ENCODE measurements around the gene MASP2.
"Not testable (repeated sequence)": the region's sequence is repeated elsewhere in the genome, so short reads cannot be mapped to it uniquely, and the experiment has no call there.

The MASP2 gene

GRCh38 chr1:11024874-11025203 is 22.2 kb downstream of the MASP2 start:
- H3K4me3 ChIP-seq (ENCODE audit: low read depth, low read length), result no peak overlapping the region
- no peak for TF ChIP-seq POLR2A (IDR thresholded peaks at IDR 0.05; ENCODE audit: extremely low read depth, insufficient read length)
- TF ChIP-seq, protein P1, sequence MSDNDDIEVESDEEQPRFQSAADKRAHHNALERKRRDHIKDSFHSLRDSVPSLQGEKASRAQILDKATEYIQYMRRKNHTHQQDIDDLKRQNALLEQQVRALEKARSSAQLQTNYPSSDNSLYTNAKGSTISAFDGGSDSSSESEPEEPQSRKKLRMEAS (IDR thresholded peaks at IDR 0.05; ENCODE audit: low read depth, low read length), result no peak
- TF ChIP-seq CTCF (IDR thresholded peaks at IDR 0.05; ENCODE audit: low read depth, low read length), result no peak
- no peak for TF ChIP-seq MYC (IDR thresholded peaks at IDR 0.05; ENCODE audit: low read depth, low read length)
- DNase-seq (ENCODE audit: low read depth), result no peak

GRCh38 chr1:11024154-11024873 is 22.7 kb downstream of the MASP2 start:
- DNase-seq (ENCODE audit: low read depth), result no peak
- no peak for TF ChIP-seq CTCF (IDR thresholded peaks at IDR 0.05; ENCODE audit: low read depth, low read length)
- no peak overlapping the region for H3K4me3 ChIP-seq (ENCODE audit: low read depth, low read length)

GRCh38 chr1:11023201-11023600 is 23.8 kb downstream of the MASP2 start:
- DNase-seq (ENCODE audit: low read depth), result no peak
- TF ChIP-seq CTCF (IDR thresholded peaks at IDR 0.05; ENCODE audit: low read depth, low read length), result no peak
- TF ChIP-seq MYC (IDR thresholded peaks at IDR 0.05; ENCODE audit: low read depth, low read length), result no peak
- TF ChIP-seq, protein P1 (IDR thresholded peaks at IDR 0.05; ENCODE audit: low read depth, low read length), result no peak
- no peak for TF ChIP-seq POLR2A (IDR thresholded peaks at IDR 0.05; ENCODE audit: extremely low read depth, insufficient read length)
- no peak overlapping the region for H3K4me3 ChIP-seq (ENCODE audit: low read depth, low read length)

GRCh38 chr1:11019971-11020370 is 27.1 kb downstream of the MASP2 start:
- TF ChIP-seq MYC (IDR thresholded peaks at IDR 0.05; ENCODE audit: low read depth, low read length) (no peak), POLR2A (IDR thresholded peaks at IDR 0.05; ENCODE audit: extremely low read depth, insufficient read length) (no peak), CTCF (IDR thresholded peaks at IDR 0.05; ENCODE audit: low read depth, low read length) (no peak)
- TF ChIP-seq, protein P1 (IDR thresholded peaks at IDR 0.05; ENCODE audit: low read depth, low read length), result no peak
- DNase-seq (ENCODE audit: low read depth), result no peak
- H3K4me3 ChIP-seq (ENCODE audit: low read depth, low read length), result no peak overlapping the region

- DNase-seq (ENCODE audit: low read depth); H3K4me3 ChIP-seq (ENCODE audit: low read depth, low read length): not testable (repeated sequence)
These were observed 27.7 kb downstream of the MASP2 start for GRCh38 chr1:11019358-11019757.

DNA sequence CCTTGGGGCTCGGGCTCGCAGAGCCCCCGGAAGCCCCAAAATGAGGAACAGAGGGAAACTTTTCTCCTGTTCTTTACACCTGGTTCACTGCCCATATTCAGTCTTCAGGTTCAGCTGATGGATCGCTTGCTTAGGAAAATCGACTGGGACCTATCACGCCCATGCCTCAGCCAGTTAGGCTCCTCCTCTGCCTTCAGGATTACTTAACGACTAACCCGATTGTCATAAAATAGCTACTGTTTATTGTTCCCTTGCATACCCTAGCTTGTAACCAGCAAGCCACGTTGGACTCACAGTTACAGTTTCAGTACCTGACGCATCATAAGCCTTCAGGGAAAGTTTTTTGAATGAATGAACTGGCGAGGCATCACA is 33.9 kb downstream of the MASP2 start:
- no peak for TF ChIP-seq POLR2A (IDR thresholded peaks at IDR 0.05; ENCODE audit: extremely low read depth, insufficient read length)
- TF ChIP-seq, protein P1 (IDR thresholded peaks at IDR 0.05; ENCODE audit: low read depth, low read length), result no peak
- TF ChIP-seq CTCF (IDR thresholded peaks at IDR 0.05; ENCODE audit: low read depth, low read length), result no peak
- no peak for TF ChIP-seq MYC (IDR thresholded peaks at IDR 0.05; ENCODE audit: low read depth, low read length)
- H3K4me3 ChIP-seq (ENCODE audit: low read depth, low read length), result peak overlapping the region; percentile 82
- DNase-seq (ENCODE audit: low read depth), result no peak
